B cell (primary cell): Measurements from ENCODE around the gene GNB2. TPM values are rescaled to one million over a fixed set of nuclear protein-coding genes. Genes with fewer than 3 reads are reported as not detected.
A peak's percentile ranks its signal among the peaks of the same experiment; 100 is the strongest.

Experiments used
- ATAC-seq: fragments of 200-7000 bp; cut with Tn5 transposase; one replicate; pipeline ENCODE4 v1.10.0; 2021; ENCODE audit warnings: low read depth, mild to moderate bottlenecking, moderate number of reproducible peaks, moderate library complexity
- CTCF ChIA-PET: fragments of 350-600 bp; sonication (Branson Sonifier 250); formaldehyde crosslinking; loops from one replicate; lab custom pipeline; 2021; ENCODE audit warnings: antibody characterized with exemption, inconsistent platforms; lab: Charles Lee
- POLR2A ChIA-PET: fragments of 350-600 bp; sonication (Branson Sonifier 250); formaldehyde crosslinking; loops from one replicate; lab custom pipeline; 2021; ENCODE audit warnings: antibody characterized with exemption; lab: Charles Lee
- DNase-seq: peaks from one replicate; pipeline ENCODE4 v3.0.0; 2013
- H2AFZ ChIP-seq: 2 replicates; pipeline ENCODE4 v1.6.1; 2012; ENCODE audit warnings: mild to moderate bottlenecking, low read depth, low read length; ENCODE audit not compliant: insufficient read depth, poor library complexity, severe bottlenecking
- H3K27ac ChIP-seq, 2 donors: 1 replicate in 1 of 2; 2 replicates in 1 of 2; pipeline ENCODE4 v1.5.1; 2012 to 2013; ENCODE audit warnings: low read length in 2 of 2, mild to moderate bottlenecking in 2 of 2, moderate library complexity in 1 of 2
- H3K27me3 ChIP-seq, 4 experiments: fragments of 200-600 bp in 1 of 4; sonication (generic) in 1 of 4; replicated peaks in 1 of 4; 1 replicate in 2 of 4; 2 replicates in 2 of 4; pipeline versions ENCODE4 v1.6.1 to v1.7.0; 2013 to 2016; ENCODE audit warnings: low read length in 3 of 4, mild to moderate bottlenecking in 2 of 4, mixed read lengths in 1 of 4, moderate library complexity in 1 of 4; ENCODE audit not compliant: insufficient read depth in 4 of 4, control insufficient read depth in 3 of 4; ENCODE audit errors: control extremely low read depth in 1 of 4
- H3K36me3 ChIP-seq, 2 experiments: replicated peaks in 1 of 2; 1 replicate in 1 of 2; 2 replicates in 1 of 2; pipeline versions ENCODE4 v1.6.1 to v1.7.1; 2013; ENCODE audit warnings: low read length in 1 of 2; ENCODE audit not compliant: insufficient read depth in 2 of 2, control insufficient read depth in 1 of 2; ENCODE audit errors: control extremely low read depth in 1 of 2, extremely low read depth in 1 of 2
- H3K4me1 ChIP-seq, 2 donors: fragments of 200-600 bp in 1 of 2; sonication (generic) in 1 of 2; 1 replicate in 1 of 2; 2 replicates in 1 of 2; pipeline versions ENCODE4 v1.5.1 to v1.6.1; 2013 to 2017; ENCODE audit warnings: low read length in 2 of 2; ENCODE audit not compliant: control insufficient read depth in 2 of 2, insufficient read depth in 2 of 2
- H3K4me2 ChIP-seq: replicated peaks from 2 replicates; pipeline ENCODE3; 2012; ENCODE audit warnings: mild to moderate bottlenecking, low read depth, low read length; ENCODE audit not compliant: poor library complexity, severe bottlenecking
- H3K4me3 ChIP-seq, 5 experiments: fragments of 200-600 bp in 1 of 5; sonication (generic) in 1 of 5; 1 replicate in 3 of 5; 2 replicates in 2 of 5; pipeline versions ENCODE4 v1.5.1 to v1.7.0; 2011 to 2016; ENCODE audit warnings: low read length in 4 of 5, mild to moderate bottlenecking in 4 of 5, low read depth in 2 of 5, control low read depth in 1 of 5, moderate library complexity in 1 of 5; ENCODE audit not compliant: insufficient read depth in 1 of 5; ENCODE audit errors: control extremely low read depth in 1 of 5, extremely low read depth in 1 of 5
- H3K79me2 ChIP-seq: fragments of 200-600 bp; sonication (generic); one replicate; pipeline ENCODE4 v1.6.0; 2016; ENCODE audit warnings: low read length; ENCODE audit not compliant: control insufficient read depth, insufficient read depth
- H3K9ac ChIP-seq: fragments of 200-600 bp; sonication (generic); 2 replicates; pipeline ENCODE4 v1.6.1; 2017; ENCODE audit warnings: mild to moderate bottlenecking, low read length, moderate library complexity
- H3K9me3 ChIP-seq, 3 donors: one replicate each; pipeline versions ENCODE4 v1.6.1 to v1.7.1; 2013; ENCODE audit warnings: low read length in 2 of 3; ENCODE audit not compliant: control insufficient read depth in 2 of 3, insufficient read depth in 1 of 3; ENCODE audit errors: control extremely low read depth in 1 of 3
- H4K20me1 ChIP-seq: 2 replicates; pipeline ENCODE4 v1.6.0; 2012; ENCODE audit warnings: mild to moderate bottlenecking, low read length; ENCODE audit not compliant: insufficient read depth, control insufficient read depth, poor library complexity, severe bottlenecking
- H3K27ac Mint-ChIP-seq: one replicate; pipeline ENCODE4 v1.8.0; 2021; ENCODE audit warnings: mixed read lengths
- H3K27me3 Mint-ChIP-seq: one replicate; pipeline ENCODE4 v1.8.0; 2021; ENCODE audit warnings: mixed read lengths
- H3K4me1 Mint-ChIP-seq: one replicate; pipeline ENCODE4 v1.8.0; 2021; ENCODE audit warnings: mixed read lengths
- H3K4me3 Mint-ChIP-seq: one replicate; pipeline ENCODE4 v1.8.0; 2021; ENCODE audit warnings: mixed read lengths
- H3K9me3 Mint-ChIP-seq: one replicate; pipeline ENCODE4 v1.8.0; 2022; ENCODE audit warnings: mixed read lengths; ENCODE audit not compliant: insufficient read depth
- CTCF ChIP-seq: fragments of 200-600 bp; IDR thresholded peaks from one replicate; pipeline ENCODE4 v1.8.0; 2022; ENCODE audit warnings: antibody characterized with exemption, mild to moderate bottlenecking
- EZH2 ChIP-seq: IDR thresholded peaks from 2 replicates; pipeline ENCODE4 v1.6.1; 2012; ENCODE audit warnings: borderline replicate concordance, low read depth, mild to moderate bottlenecking, moderate library complexity, low read length; ENCODE audit not compliant: insufficient read depth, poor library complexity, severe bottlenecking
- WGBS: methylation state at CpG from one replicate; pipeline ENCODE4 v1.1.5; 2013; ENCODE audit warnings: missing lambda C conversion rate; ENCODE audit not compliant: insufficient coverage; 5-methylcytosine and 5-hydroxymethylcytosine counted together
- intact Hi-C: fragments of 100-400 bp; cut with micrococcal nuclease; formaldehyde crosslinking; loops from one replicate; pipeline ENCODE4 v1.10.0; 2022
- polyA plus RNA-seq: library from polyadenylated mRNA; depleted of rRNA; stranded (reverse); fragments of >200 nt; gene quantifications from 2 replicates; pipeline ENCODE4 v1.2.3, GENCODE V29; 2012
- total RNA-seq, 2 donors: library from RNA; stranded (reverse); fragments of 120-200 nt in 1 of 2; gene quantifications; 1 replicate in 1 of 2; 2 replicates in 1 of 2; pipeline versions ENCODE4 v1.2.3 to v1.2.4, GENCODE V29; 2013 to 2022

The GNB2 gene
- total and polyA plus RNA-seq, 2 donors (not counting 1 experiment from before 2014, with no cell fraction given) = 127 to 221 TPM

- H3K4me1 Mint-ChIP-seq = peaks cover 10% of the 10 kb centered on the region
- peaks cover 12% of the 10 kb centered on the region for H3K79me2 ChIP-seq
- intact Hi-C loops = loop anchor here (10.0 kb wide), 1 partner anchor 592 kb away; the partner anchor contains the start of genes COPS6 and ZNF3
- H3K27ac Mint-ChIP-seq = peak overlapping the region; percentile 85
- peaks cover 0 to 9% of the 10 kb centered on the region in 2 donors for H3K4me1 ChIP-seq
- no peak overlapping the region for H3K4me3 ChIP-seq
- H3K27me3 Mint-ChIP-seq = no peaks in the 10 kb centered on the region
- ATAC-seq = no peak
- H4K20me1 ChIP-seq = peaks cover 45% of the 10 kb centered on the region
- no peaks in the 10 kb centered on the region for H3K9me3 ChIP-seq
- CTCF ChIA-PET = interaction anchor here (1.1 to 4.7 kb wide), 4 partner anchors 14 to 208 kb away, joined by 3 to 53 read pairs (median 10); partner anchors contain the start of gene POP7
- TF ChIP-seq CTCF = no peak
- no peak for TF ChIP-seq EZH2
- WGBS = 95% methylated on average over 22 of the region's 23 CpGs
- POLR2A ChIA-PET = interaction anchor here (0.7 to 2.7 kb wide), 10 partner anchors 16 to 307 kb away, joined by 3 to 16 read pairs (median 5); partner anchors contain the start of genes FBXO24, LRCH4 and POP7
- H3K9ac ChIP-seq = peak overlapping the region; percentile 97
- H2AFZ ChIP-seq = peak overlapping the region; percentile 54
- no peak for DNase-seq
- peaks cover 0 to 43% of the 10 kb centered on the region in 2 experiments for H3K36me3 ChIP-seq
- peak overlapping the region; percentile 85 for H3K4me2 ChIP-seq
- H3K27me3 ChIP-seq = no peaks in the 10 kb centered on the region
- H3K9me3 Mint-ChIP-seq = no peaks in the 10 kb centered on the region
- H3K4me3 Mint-ChIP-seq = peak overlapping the region; percentile 79
- H3K27ac ChIP-seq = peak overlapping the region; percentile 78 to 97
Observed at GRCh38 chr7:100676501-100677306, 3.2 kb downstream of the GNB2 start.
